HG03196 (cell line): ENCODE measurements around the gene WWOX.
A peak's percentile ranks its signal among the peaks of the same experiment; 100 is the strongest.

Experiments
- ATAC-seq: cut with Tn5 transposase; IDR thresholded peaks from one replicate; pipeline ENCODE4 v1.9.1; 2021; ENCODE audit not compliant: unreplicated experiment

Gene WWOX

GRCh38 chr16:78745108-78746019, 645.9 kb downstream of the WWOX start:
- ATAC-seq, result no peak

- no peak for ATAC-seq
Observed at GRCh38 chr16:78746718-78747117, 647.3 kb downstream of the WWOX start.

- no peak for ATAC-seq
Observed at GRCh38 chr16:78748220-78748929, 648.9 kb downstream of the WWOX start.

GRCh38 chr16:78749745-78750268, 650.4 kb downstream of the WWOX start:
- ATAC-seq, result peak; percentile 69

- ATAC-seq, result no peak
Observed at GRCh38 chr16:78750611-78751010, 651.2 kb downstream of the WWOX start.

GRCh38 chr16:78751601-78752000, 652.1 kb downstream of the WWOX start:
- ATAC-seq, result no peak

GRCh38 chr16:78754713-78755112, 655.3 kb downstream of the WWOX start:
- no peak for ATAC-seq

- no peak for ATAC-seq
Observed at GRCh38 chr16:78755751-78756661, 656.6 kb downstream of the WWOX start.

GRCh38 chr16:78759596-78759995, 660.1 kb downstream of the WWOX start:
- ATAC-seq, result no peak

GRCh38 chr16:78760611-78761010, 661.2 kb downstream of the WWOX start:
- ATAC-seq, result no peak

- peak; percentile 75 for ATAC-seq
Observed at GRCh38 chr16:78761427-78761826, 662.0 kb downstream of the WWOX start.

GRCh38 chr16:78762222-78762621, 662.8 kb downstream of the WWOX start:
- ATAC-seq, result no peak

- no peak for ATAC-seq
Observed at GRCh38 chr16:78763821-78764440, 664.5 kb downstream of the WWOX start.

- ATAC-seq, result no peak
Observed at GRCh38 chr16:78764478-78764877, 665.0 kb downstream of the WWOX start.

GRCh38 chr16:78768226-78768625, 668.8 kb downstream of the WWOX start:
- ATAC-seq, result no peak

- no peak for ATAC-seq
Observed at GRCh38 chr16:78768718-78769117, 669.3 kb downstream of the WWOX start.

- peak; percentile 71 for ATAC-seq
Observed at GRCh38 chr16:78770353-78771091, 671.1 kb downstream of the WWOX start.

- ATAC-seq, result no peak
Observed at GRCh38 chr16:78773291-78773702, 673.8 kb downstream of the WWOX start.

GRCh38 chr16:78773706-78774105, 674.3 kb downstream of the WWOX start:
- no peak for ATAC-seq

GRCh38 chr16:78775161-78775561, 675.7 kb downstream of the WWOX start:
- no peak for ATAC-seq
